GM21360 (cell line): ENCODE measurements around the gene CLTCL1.
"Not testable (repeated sequence)": the region's sequence is repeated elsewhere in the genome, so short reads cannot be mapped to it uniquely, and the experiment has no call there.

Source experiments
- ATAC-seq: cut with Tn5 transposase; IDR thresholded peaks from one replicate; pipeline ENCODE4 v1.9.1; 2021; ENCODE audit warnings: mild to moderate bottlenecking, moderate library complexity; ENCODE audit not compliant: unreplicated experiment

Gene CLTCL1

GRCh38 chr22:19291580-19292457 is at the start of gene CLTCL1:
CLTCL1 (minus strand) TSS chr22:19291719; CDS start chr22:19291641, 78 bp downstream.
- ATAC-seq = peak; percentile 46

GRCh38 chr22:19337137-19337536 is 45.6 kb upstream of the CLTCL1 start:
- ATAC-seq = no peak

GRCh38 chr22:19336133-19337075 is 44.9 kb upstream of the CLTCL1 start:
- ATAC-seq = no peak

- no peak for ATAC-seq
These were observed 40.5 kb upstream of the CLTCL1 start for GRCh38 chr22:19331975-19332374.

GRCh38 chr22:19331474-19331873 is 40.0 kb upstream of the CLTCL1 start:
- ATAC-seq = no peak

- no peak for ATAC-seq
These were observed 39.4 kb upstream of the CLTCL1 start for GRCh38 chr22:19330865-19331418.

- not testable (repeated sequence) for ATAC-seq
These were observed 38.7 kb upstream of the CLTCL1 start for GRCh38 chr22:19330205-19330604.

GRCh38 chr22:19329454-19329853 is 37.9 kb upstream of the CLTCL1 start:
- no peak for ATAC-seq

- ATAC-seq = no peak
These were observed 33.9 kb upstream of the CLTCL1 start for GRCh38 chr22:19325296-19325948.

GRCh38 chr22:19323420-19323819 is 31.9 kb upstream of the CLTCL1 start:
- not testable (repeated sequence) for ATAC-seq

GRCh38 chr22:19321757-19322156 is 30.2 kb upstream of the CLTCL1 start:
- ATAC-seq = no peak

- not testable (repeated sequence) for ATAC-seq
These were observed 28.6 kb upstream of the CLTCL1 start for GRCh38 chr22:19320136-19320535.

- no peak for ATAC-seq
These were observed 27.8 kb upstream of the CLTCL1 start for GRCh38 chr22:19319281-19319680.

GRCh38 chr22:19317865-19318264 is 26.3 kb upstream of the CLTCL1 start:
- ATAC-seq = no peak

GRCh38 chr22:19307872-19308271 is 16.4 kb upstream of the CLTCL1 start:
- no peak for ATAC-seq

GRCh38 chr22:19306535-19306934 is 15.0 kb upstream of the CLTCL1 start:
- not testable (repeated sequence) for ATAC-seq

GRCh38 chr22:19304547-19304946 is 13.0 kb upstream of the CLTCL1 start:
- ATAC-seq = no peak

- ATAC-seq = no peak
These were observed 12.3 kb upstream of the CLTCL1 start for GRCh38 chr22:19303785-19304184.

- ATAC-seq = no peak
These were observed 4.2 kb upstream of the CLTCL1 start for GRCh38 chr22:19295733-19296132.

GRCh38 chr22:19292458-19293230 is 1.1 kb upstream of the CLTCL1 start:
- no peak for ATAC-seq
